HepG2 (cell line): ENCODE measurements around the gene TRIM27. TPM values are rescaled to one million over a fixed set of nuclear protein-coding genes. Genes with fewer than 3 reads are reported as not detected.
A peak's percentile ranks its signal among the peaks of the same experiment; 100 is the strongest.

ENCODE experiments used
- KLF9 ChIP-seq: IDR thresholded peaks from 2 replicates; pipeline ENCODE4 v1.6.1; 2016; ENCODE audit warnings: low read depth
- MED8 ChIP-seq: sonication (generic); formaldehyde crosslinking; IDR thresholded peaks from 2 replicates; pipeline ENCODE4 v1.8.1; 2023; ENCODE audit warnings: mild to moderate bottlenecking, missing genetic modification reagents; ENCODE audit not compliant: insufficient replicate concordance
- NCOA2 ChIP-seq: sonication (generic); formaldehyde crosslinking; IDR thresholded peaks from 2 replicates; pipeline ENCODE4 v1.8.0; 2022; ENCODE audit warnings: inconsistent platforms
- NRL ChIP-seq: sonication (generic); formaldehyde crosslinking; IDR thresholded peaks from 2 replicates; pipeline ENCODE4 v1.5.0; 2020; ENCODE audit warnings: missing genetic modification reagents, mild to moderate bottlenecking, moderate library complexity, borderline replicate concordance
- PLSCR1 ChIP-seq: sonication (generic); formaldehyde crosslinking; IDR thresholded peaks from 2 replicates; pipeline ENCODE4 v1.5.0; 2020; ENCODE audit warnings: missing genetic modification reagents, mild to moderate bottlenecking, borderline replicate concordance
- RELA ChIP-seq: sonication (generic); formaldehyde crosslinking; IDR thresholded peaks from 2 replicates; pipeline ENCODE4 v1.4.0; 2020; ENCODE audit warnings: missing genetic modification reagents
- TFDP1 ChIP-seq: IDR thresholded peaks from 2 replicates; pipeline ENCODE4 v1.6.1; 2016; ENCODE audit warnings: missing compliant biosample characterization, missing genetic modification reagents, borderline replicate concordance
- TMF1 ChIP-seq: sonication (generic); formaldehyde crosslinking; IDR thresholded peaks from 2 replicates; pipeline ENCODE4 v1.8.1; 2022; ENCODE audit warnings: low read depth, missing genetic modification reagents
- ZNF329 ChIP-seq: sonication (generic); formaldehyde crosslinking; IDR thresholded peaks from 2 replicates; pipeline ENCODE4 v1.9.0; 2021; ENCODE audit warnings: low read depth, mild to moderate bottlenecking, missing genetic modification reagents
- ZNF337 ChIP-seq: sonication (generic); formaldehyde crosslinking; IDR thresholded peaks from 2 replicates; pipeline ENCODE4 v1.5.1; 2020; ENCODE audit warnings: missing genetic modification reagents, low read depth, mild to moderate bottlenecking, borderline replicate concordance
- ZNF362 ChIP-seq: sonication (generic); formaldehyde crosslinking; IDR thresholded peaks from 2 replicates; pipeline ENCODE4 v1.4.0; 2020; ENCODE audit warnings: missing genetic modification reagents, mild to moderate bottlenecking, borderline replicate concordance
- ZNF44 ChIP-seq: sonication (generic); formaldehyde crosslinking; IDR thresholded peaks from 2 replicates; pipeline ENCODE4 v1.5.1; 2020; ENCODE audit warnings: mild to moderate bottlenecking, missing genetic modification reagents
- ZNF556 ChIP-seq: sonication (generic); formaldehyde crosslinking; IDR thresholded peaks from 2 replicates; pipeline ENCODE4 v1.4.0; 2020; ENCODE audit warnings: mild to moderate bottlenecking, missing genetic modification reagents, borderline replicate concordance
- ZNF670 ChIP-seq: sonication (generic); formaldehyde crosslinking; IDR thresholded peaks from 2 replicates; pipeline ENCODE4 v1.8.0; 2022; ENCODE audit warnings: mild to moderate bottlenecking, missing genetic modification reagents, borderline replicate concordance
- ZNF672 ChIP-seq: sonication (generic); formaldehyde crosslinking; IDR thresholded peaks from 2 replicates; pipeline ENCODE4 v1.8.1; 2022; ENCODE audit warnings: missing genetic modification reagents
- ZNF713 ChIP-seq: sonication (generic); formaldehyde crosslinking; IDR thresholded peaks from 2 replicates; pipeline ENCODE4 v1.4.0; 2020; ENCODE audit warnings: mild to moderate bottlenecking, missing genetic modification reagents
- ZNF761 ChIP-seq: sonication (generic); formaldehyde crosslinking; conservative IDR thresholded peaks from 2 replicates; pipeline ENCODE4 v1.4.0; 2020; ENCODE audit warnings: mild to moderate bottlenecking, missing genetic modification reagents
- ZSCAN20 ChIP-seq: sonication (generic); formaldehyde crosslinking; IDR thresholded peaks from 2 replicates; pipeline ENCODE4 v1.4.0; 2020; ENCODE audit warnings: missing genetic modification reagents, mild to moderate bottlenecking, borderline replicate concordance
- polyA plus RNA-seq, 8 experiments: library from polyadenylated mRNA; depleted of rRNA in 3 of 8; stranded (reverse) in 7 of 8; unstranded in 1 of 8; fragments of >200 nt; fragmentation: Illumina TruSeq in 4 of 8; extraction: Trizol in 4 of 8; gene quantifications; 2 replicates each; pipeline versions ENCODE4 v1.2.1 to v1.2.3, GENCODE V29; 2011 to 2016; ENCODE audit warnings: low read depth in 4 of 8, missing spikeins in 1 of 8, mixed read lengths in 1 of 8; ENCODE audit not compliant: insufficient read depth in 1 of 8
- total RNA-seq, 5 experiments: library from RNA; depleted of rRNA; stranded (reverse); fragments of >200 nt; fragmentation: Illumina TruSeq; extraction: Trizol; gene quantifications; 2 replicates each; pipeline ENCODE4 v1.2.3, GENCODE V29; 2016; ENCODE audit warnings: low read depth in 1 of 5
- TF ChIP-seq, protein P1 (sequence below): IDR thresholded peaks from 2 replicates; pipeline ENCODE4 v1.6.1; 2012; ENCODE audit warnings: low read depth, low read length, improper control_type of control experiment
- TF ChIP-seq, protein P2 (sequence below): sonication (generic); formaldehyde crosslinking; IDR thresholded peaks from 2 replicates; pipeline ENCODE4 v1.8.0; 2022; ENCODE audit warnings: missing genetic modification reagents, mild to moderate bottlenecking, inconsistent platforms, borderline replicate concordance
- TF ChIP-seq, protein P3 (sequence below): sonication (generic); formaldehyde crosslinking; IDR thresholded peaks from 2 replicates; pipeline ENCODE4 v1.4.0; 2020; ENCODE audit warnings: mild to moderate bottlenecking, missing genetic modification reagents

The TRIM27 gene
- total and polyA plus RNA-seq, 2 of the 13 experiments (the other 11 are each of a cell fraction or from before 2014, with no cell fraction given) = 88.6 to 112 TPM

DNA sequence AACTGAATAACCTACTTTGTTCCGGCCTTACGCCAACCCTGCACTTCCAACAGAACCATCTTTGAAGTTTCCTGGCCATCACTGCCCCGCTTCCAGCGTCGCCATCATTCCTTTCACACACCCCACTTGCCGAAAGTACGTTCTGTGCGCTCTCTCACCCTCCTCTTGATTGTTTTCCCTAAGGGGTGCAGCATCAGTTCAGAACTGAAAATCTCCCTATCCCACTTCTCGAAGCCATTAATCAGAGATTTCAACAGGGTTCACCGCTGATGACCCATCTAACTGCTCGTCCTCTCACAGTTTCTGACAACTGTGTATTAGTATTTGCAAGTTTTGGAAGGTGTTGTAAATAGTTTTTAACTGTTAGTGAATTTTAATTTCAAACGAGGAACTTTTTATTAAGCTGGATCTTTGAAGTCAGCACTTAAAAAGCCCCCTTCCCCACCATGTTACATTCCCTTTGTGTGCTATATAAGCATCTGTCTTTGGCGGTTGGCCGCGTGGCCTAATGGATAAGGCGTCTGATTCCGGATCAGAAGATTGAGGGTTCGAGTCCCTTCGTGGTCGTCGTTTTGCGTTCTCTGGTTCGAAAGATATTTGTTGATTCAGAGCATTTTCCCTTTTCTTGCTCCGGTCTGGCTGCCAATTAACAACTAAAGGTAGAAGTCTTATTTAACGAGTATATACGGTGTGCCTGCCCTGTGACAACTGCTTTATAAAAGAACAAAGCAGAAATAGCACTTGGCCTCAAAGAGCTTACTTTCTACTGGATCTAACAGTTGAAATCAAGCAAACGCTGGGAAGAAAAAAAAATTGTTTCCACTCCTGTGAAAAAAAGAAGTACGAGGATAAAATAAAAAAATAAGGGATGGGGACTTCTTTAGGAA lies 42.6 kb downstream of the TRIM27 start (continued):
- TF ChIP-seq, protein P1, sequence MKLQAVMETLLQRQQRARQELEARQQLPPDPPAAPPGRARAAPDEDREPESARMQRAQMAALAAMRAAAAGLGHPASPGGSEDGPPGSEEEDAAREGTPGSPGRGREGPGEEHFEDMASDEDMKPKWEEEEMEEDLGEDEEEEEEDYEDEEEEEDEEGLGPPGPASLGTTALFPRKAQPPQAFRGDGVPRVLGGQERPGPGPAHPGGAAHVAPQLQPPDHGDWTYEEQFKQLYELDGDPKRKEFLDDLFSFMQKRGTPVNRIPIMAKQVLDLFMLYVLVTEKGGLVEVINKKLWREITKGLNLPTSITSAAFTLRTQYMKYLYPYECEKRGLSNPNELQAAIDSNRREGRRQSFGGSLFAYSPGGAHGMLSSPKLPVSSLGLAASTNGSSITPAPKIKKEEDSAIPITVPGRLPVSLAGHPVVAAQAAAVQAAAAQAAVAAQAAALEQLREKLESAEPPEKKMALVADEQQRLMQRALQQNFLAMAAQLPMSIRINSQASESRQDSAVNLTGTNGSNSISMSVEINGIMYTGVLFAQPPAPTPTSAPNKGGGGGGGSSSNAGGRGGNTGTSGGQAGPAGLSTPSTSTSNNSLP = peak; percentile 72
- TF ChIP-seq ZNF713 (CRISPR knock-in tag) (no peak), ZNF329 (CRISPR knock-in tag) (0 out of 2 replicates have a peak, but pooled peaks have one; percentile 59), KLF9 (peak; percentile 54; the same call in 1 of the 2 replicates), ZNF556 (CRISPR knock-in tag) (peak; percentile 86; the same call in 1 of the 2 replicates), PLSCR1 (CRISPR knock-in tag) (no peak), MED8 (CRISPR knock-in tag) (no peak), ZNF362 (CRISPR knock-in tag) (peak; percentile 62; the same call in 1 of the 2 replicates), ZNF670 (CRISPR knock-in tag) (no peak), NCOA2 (CRISPR knock-in tag) (peak; percentile 53; the same call in 1 of the 2 replicates), ZNF337 (CRISPR knock-in tag) (no peak), RELA (CRISPR knock-in tag) (no peak), TMF1 (CRISPR knock-in tag) (peak; percentile 60; the same call in 1 of the 2 replicates), ZSCAN20 (CRISPR knock-in tag) (no peak), TFDP1 (CRISPR knock-in tag) (peak; percentile 58; the same call in 1 of the 2 replicates), ZNF761 (peak; percentile 61; the same call in 1 of the 2 replicates), ZNF672 (CRISPR knock-in tag) (no peak), NRL (CRISPR knock-in tag) (no peak), ZNF44 (no peak)
- TF ChIP-seq, protein P2, sequence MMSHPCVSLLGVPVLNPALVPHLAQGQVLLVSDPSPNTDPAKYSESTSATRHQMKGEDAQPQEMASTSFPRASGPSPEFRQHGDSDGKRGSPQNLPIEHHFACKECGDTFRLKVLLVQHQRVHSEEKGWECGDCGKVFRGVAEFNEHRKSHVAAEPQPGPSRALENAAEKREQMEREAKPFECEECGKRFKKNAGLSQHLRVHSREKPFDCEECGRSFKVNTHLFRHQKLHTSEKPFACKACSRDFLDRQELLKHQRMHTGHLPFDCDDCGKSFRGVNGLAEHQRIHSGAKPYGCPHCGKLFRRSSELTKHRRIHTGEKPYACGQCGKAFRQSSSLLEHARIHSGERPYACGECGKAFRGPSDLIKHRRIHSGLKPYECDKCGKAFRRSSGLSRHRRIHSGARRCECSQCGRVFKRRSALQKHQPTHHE (CRISPR knock-in tag) = no peak
- TF ChIP-seq, protein P3, sequence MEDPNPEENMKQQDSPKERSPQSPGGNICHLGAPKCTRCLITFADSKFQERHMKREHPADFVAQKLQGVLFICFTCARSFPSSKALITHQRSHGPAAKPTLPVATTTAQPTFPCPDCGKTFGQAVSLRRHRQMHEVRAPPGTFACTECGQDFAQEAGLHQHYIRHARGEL (CRISPR knock-in tag) = no peak
